GM19395 (cell line): ENCODE data around the gene PDE5A.

ENCODE experiments used
- ATAC-seq: cut with Tn5 transposase; IDR thresholded peaks from one replicate; pipeline ENCODE4 v1.9.1; 2021; ENCODE audit warnings: mild to moderate bottlenecking, moderate library complexity; ENCODE audit not compliant: unreplicated experiment

Gene PDE5A

DNA sequence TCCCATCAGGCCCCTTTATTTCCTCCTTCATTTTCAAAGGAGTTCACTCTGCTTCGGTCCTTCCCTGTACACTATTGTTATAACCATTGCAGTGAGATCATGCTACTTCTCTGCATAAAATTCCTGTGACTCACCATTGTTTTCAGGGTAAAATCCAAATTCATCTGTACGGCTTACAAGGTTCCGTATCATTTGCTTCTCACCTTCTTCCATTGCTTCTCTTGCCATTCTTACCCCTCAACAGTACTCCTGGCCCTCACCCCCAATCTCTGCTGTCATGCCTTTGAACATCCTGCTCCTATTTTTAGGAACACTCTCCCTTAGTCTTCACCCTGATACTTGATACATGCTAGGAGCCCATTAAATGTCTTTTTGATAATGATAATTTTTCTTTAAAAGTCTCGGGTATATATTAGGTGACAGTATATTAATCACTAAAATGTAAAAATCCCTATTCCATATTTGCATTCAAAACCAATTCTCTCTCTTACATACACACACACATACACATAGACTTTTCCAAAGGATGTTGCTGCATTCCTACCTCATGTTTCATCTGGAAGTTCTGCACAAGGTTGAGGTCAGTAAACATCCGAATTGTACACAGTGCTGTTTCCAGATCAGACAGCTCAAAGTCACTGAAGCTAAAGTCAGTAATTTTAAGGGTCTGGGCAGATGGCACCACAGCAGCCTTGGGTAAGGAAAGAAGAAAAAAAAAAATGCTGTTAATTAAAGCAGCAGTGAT lies 103.4 kb downstream of the PDE5A start:
- no peak for ATAC-seq

- ATAC-seq = no peak
Measured at GRCh38 chr4:119523399-119523798, 105.2 kb downstream of the PDE5A start.

GRCh38 chr4:119521268-119521667 lies 107.3 kb downstream of the PDE5A start:
- no peak for ATAC-seq

DNA sequence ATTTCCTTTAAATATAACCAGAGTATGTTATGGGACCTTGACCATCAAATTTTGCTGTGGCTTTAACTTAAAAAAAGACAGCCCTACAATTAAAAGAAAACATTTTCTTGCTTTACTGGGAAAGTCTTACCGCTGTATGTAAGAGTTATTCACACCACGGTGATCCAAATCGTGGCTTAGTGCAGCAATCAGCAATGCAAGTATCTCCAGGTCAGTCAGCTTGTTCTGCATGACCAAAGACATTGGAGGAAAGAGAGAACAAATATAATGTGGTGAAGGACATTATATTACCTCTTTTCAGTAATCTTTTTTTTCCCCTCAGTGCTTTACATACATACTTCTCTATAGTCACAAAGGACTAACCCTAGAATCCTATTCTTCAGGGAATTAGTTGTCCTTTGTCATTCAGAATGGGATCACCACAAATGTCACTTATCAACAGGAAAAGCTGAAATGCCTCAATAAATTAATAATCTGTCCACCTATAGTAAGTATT lies 109.6 kb downstream of the PDE5A start:
- no peak for ATAC-seq

GRCh38 chr4:119518230-119518892 lies 110.2 kb downstream of the PDE5A start:
- ATAC-seq = no peak

GRCh38 chr4:119517361-119518229 lies 111.0 kb downstream of the PDE5A start:
- no peak for ATAC-seq

DNA sequence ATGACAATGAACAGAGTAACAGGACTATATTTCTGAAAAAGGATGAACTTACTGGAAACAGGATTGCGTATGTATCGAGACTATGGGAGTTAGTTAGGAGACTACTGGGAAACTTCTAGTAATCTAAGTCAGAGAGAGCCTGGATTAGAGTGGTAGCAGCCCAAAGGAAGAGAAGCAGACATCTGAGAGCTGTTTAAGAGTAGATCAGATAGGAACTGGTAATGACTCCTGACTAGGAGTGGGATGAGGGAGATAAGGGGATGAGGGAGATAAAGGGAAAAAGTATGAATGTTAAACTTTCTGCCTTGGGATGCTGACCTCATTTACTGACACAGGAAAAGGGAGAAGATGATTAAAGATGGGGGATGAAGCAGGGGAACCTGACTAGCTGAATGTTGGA lies 116.2 kb downstream of the PDE5A start:
- no peak for ATAC-seq

GRCh38 chr4:119510395-119511149 lies 118.0 kb downstream of the PDE5A start:
- ATAC-seq = no peak

- no peak for ATAC-seq
Measured at GRCh38 chr4:119508281-119508680, 120.3 kb downstream of the PDE5A start.

DNA sequence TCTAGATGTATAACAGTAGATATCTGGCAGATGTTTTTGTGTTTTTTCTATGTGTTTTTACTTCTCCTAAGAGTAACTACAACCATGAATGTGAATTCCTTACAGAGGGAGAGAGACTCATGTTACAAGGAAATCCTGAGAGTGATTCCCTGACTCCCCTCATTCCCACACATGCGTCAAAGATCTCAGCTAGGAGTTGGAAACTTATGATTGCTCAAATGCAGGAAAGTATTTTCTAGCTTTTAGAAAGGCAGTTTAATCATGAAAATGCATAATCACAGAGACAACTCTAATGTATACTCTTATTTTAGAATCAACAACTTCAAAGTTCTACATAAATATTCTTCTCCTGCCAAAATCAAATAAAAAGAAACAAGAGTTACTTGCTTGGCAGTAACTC lies 121.8 kb downstream of the PDE5A start:
- no peak for ATAC-seq

- ATAC-seq = no peak
Measured at GRCh38 chr4:119504616-119505015, 124.0 kb downstream of the PDE5A start.

- ATAC-seq = no peak
Measured at GRCh38 chr4:119501740-119502139, 126.9 kb downstream of the PDE5A start.

DNA sequence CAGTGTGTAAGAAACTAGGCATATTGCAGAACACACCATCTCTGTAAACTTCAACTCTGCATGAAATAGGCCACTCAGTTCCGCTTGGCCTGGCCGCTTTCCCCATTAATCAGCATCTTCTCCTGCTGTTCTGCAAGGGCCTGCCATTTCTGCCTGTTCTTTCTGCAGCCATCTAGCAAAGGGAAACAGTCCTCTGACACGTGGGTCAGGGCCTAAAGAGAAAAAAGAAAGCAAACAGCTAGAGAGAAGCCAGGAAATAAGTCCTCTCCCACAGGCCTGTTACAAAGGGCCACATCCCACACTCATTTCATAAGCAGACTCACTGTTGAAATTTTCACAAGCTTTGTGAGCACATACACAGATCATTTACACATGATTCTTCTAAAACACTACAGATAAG lies 130.1 kb downstream of the PDE5A start:
- ATAC-seq = no peak

DNA sequence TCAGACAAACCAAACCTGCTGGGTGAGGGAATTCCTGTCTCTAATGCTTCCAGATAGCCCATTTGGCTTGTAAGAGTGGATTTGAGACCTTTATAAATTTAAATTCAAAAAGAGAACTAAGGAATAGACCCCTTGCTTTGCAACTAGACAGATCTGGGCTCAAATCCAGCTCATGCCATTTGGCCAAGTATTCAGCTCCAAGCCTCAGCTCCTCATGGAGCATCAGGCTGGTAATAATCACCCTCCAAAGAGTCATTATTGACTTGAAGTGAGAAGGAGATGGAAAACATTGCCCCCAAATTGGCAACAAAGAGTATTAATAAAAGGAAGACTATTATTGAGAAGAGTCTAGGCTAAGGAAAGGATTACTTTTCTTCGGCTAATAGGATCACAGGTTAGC lies 134.7 kb downstream of the PDE5A start:
- no peak for ATAC-seq

GRCh38 chr4:119493419-119493818 lies 135.2 kb downstream of the PDE5A start:
- no peak for ATAC-seq

GRCh38 chr4:119490335-119490734 lies 138.3 kb downstream of the PDE5A start:
- peak; percentile 62 for ATAC-seq

DNA sequence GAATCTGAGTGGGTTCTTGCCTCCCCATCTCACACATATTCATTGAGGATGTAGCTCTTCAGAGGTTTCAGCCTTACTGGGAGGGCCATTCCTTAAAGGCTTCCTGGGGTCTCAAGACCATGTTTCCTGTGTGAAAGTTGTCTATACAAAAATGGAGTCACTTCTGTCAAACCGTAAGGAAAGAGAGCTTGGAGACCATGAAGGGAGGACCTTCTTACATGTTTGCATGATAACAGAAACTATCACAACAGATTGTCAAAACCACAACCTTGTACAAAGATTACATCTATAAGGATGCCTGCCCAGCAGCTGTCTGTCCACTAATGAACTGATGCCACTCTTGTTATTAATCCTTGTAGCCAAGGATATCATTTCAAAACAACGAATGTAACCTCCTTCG lies 139.3 kb downstream of the PDE5A start:
- ATAC-seq = no peak

GRCh38 chr4:119480331-119480730 lies 148.3 kb downstream of the PDE5A start:
- ATAC-seq = no peak

- ATAC-seq = no peak
Measured at GRCh38 chr4:119479835-119480234, 148.8 kb downstream of the PDE5A start.

DNA sequence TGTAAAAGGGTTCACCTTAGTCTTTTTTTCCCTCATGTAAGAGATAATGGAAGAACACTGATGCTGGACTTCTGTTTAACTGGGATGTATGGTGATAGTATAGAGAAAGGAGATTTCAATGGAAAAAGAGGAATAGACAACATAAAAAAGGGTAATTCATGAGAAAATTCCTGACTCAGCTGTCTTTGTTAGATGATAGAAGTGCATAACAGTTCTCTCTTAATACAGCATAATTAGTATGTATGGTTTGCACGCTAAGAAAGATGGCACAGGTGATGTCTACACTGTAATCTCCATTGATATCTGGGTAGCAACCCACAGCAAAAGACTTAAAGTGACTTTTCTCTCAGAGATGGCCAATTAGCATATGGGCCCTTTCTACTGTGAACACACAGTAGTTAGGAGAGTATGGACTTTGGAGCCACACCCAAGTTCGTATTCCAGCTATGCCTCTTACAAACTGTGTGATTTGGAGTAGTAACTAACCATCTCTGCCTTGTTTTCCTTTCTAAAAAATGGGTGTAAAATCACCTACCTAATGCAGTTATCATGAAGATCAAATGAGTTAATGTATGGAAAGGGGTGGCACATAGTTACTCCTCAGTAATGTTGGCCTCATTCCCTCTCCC lies 149.3 kb downstream of the PDE5A start:
- no peak for ATAC-seq
